SK-N-SH (cell line): ENCODE data around the gene LSP1. TPM values are rescaled to one million over a fixed set of nuclear protein-coding genes. Genes with fewer than 3 reads are reported as not detected.
A peak's percentile ranks its signal among the peaks of the same experiment; 100 is the strongest.

Experiments used
- CTCF ChIA-PET: fragments of 300-600, 350-600 bp; formaldehyde crosslinking; extraction: SDS; loops from one replicate; lab custom pipeline; 2021; lab: Yijun Ruan, JAX
- POLR2A ChIA-PET: fragments of 350-600 bp; sonication (Branson Sonifier 250); formaldehyde crosslinking; extraction: SDS; loops from one replicate; lab custom pipeline; 2020; ENCODE audit warnings: antibody characterized with exemption, inconsistent platforms; lab: Yijun Ruan, JAX
- DNase-seq: peaks from one replicate; pipeline ENCODE4 v3.0.0; 2012
- H2AFZ ChIP-seq: fragments of 200-600 bp; sonication (generic); 2 replicates; pipeline ENCODE4 v1.8.1; 2016; ENCODE audit warnings: antibody characterized with exemption, mild to moderate bottlenecking, low read depth
- H3F3A ChIP-seq: fragments of 200-600 bp; sonication (generic); replicated peaks from 2 replicates; pipeline ENCODE3; 2016; ENCODE audit warnings: antibody characterized with exemption, mild to moderate bottlenecking; ENCODE audit not compliant: insufficient read depth
- H3K27ac ChIP-seq, 2 experiments: fragments of 200-500 bp in 1 of 2; fragments of 200-600 bp in 1 of 2; sonication (Bioruptor generic) in 1 of 2; sonication (generic), shearing (Covaris generic) in 1 of 2; 2 replicates each; pipeline versions ENCODE4 v1.5.1 to v1.6.1; 2014 to 2016; ENCODE audit warnings: low read depth in 2 of 2, inconsistent platforms in 1 of 2, low read length in 1 of 2, mild to moderate bottlenecking in 1 of 2, mixed read lengths in 1 of 2
- H3K27me3 ChIP-seq: fragments of 200-600 bp; sonication (generic), shearing (Covaris generic); 2 replicates; pipeline ENCODE4 v1.6.1; 2016; ENCODE audit warnings: mixed run types; ENCODE audit not compliant: insufficient read depth
- H3K36me3 ChIP-seq, 2 experiments: fragments of 200-500 bp in 1 of 2; fragments of 200-600 bp in 1 of 2; sonication (Bioruptor generic) in 1 of 2; sonication (generic) in 1 of 2; replicated peaks in 1 of 2; 2 replicates each; pipeline versions ENCODE3 to v1.5.1; 2014 to 2016; ENCODE audit warnings: low read length in 1 of 2, mild to moderate bottlenecking in 1 of 2; ENCODE audit not compliant: insufficient read depth in 2 of 2, control insufficient read depth in 1 of 2
- H3K4me1 ChIP-seq, 2 experiments: fragments of 200-500 bp in 1 of 2; fragments of 200-600 bp in 1 of 2; sonication (Bioruptor generic) in 1 of 2; sonication (generic), shearing (Covaris generic) in 1 of 2; 2 replicates each; pipeline versions ENCODE4 v1.5.1 to v1.6.1; 2014 to 2016; ENCODE audit warnings: low read depth in 1 of 2, low read length in 1 of 2, mixed run types in 1 of 2; ENCODE audit not compliant: insufficient read depth in 2 of 2, control insufficient read depth in 1 of 2
- H3K4me2 ChIP-seq: fragments of 200-600 bp; sonication (generic), shearing (Covaris generic); 2 replicates; pipeline ENCODE4 v1.6.1; 2017; ENCODE audit warnings: mixed run types
- H3K4me3 ChIP-seq, 2 experiments: fragments of 200-500 bp in 1 of 2; fragments of 200-600 bp in 1 of 2; sonication (Bioruptor generic) in 1 of 2; sonication (generic), shearing (Covaris generic) in 1 of 2; 2 replicates each; pipeline versions ENCODE4 v1.5.1 to v1.8.1; 2014 to 2016; ENCODE audit warnings: low read depth in 2 of 2, inconsistent platforms in 1 of 2, low read length in 1 of 2, mild to moderate bottlenecking in 1 of 2, mixed read lengths in 1 of 2, moderate library complexity in 1 of 2
- H3K79me2 ChIP-seq: fragments of 200-600 bp; sonication (generic); 2 replicates; pipeline ENCODE4 v1.8.1; 2017; ENCODE audit warnings: mild to moderate bottlenecking; ENCODE audit not compliant: insufficient read depth
- H3K9ac ChIP-seq: fragments of 200-600 bp; sonication (generic); 2 replicates; pipeline ENCODE4 v1.6.1; 2017; ENCODE audit warnings: mixed run types
- H3K9me2 ChIP-seq: fragments of 200-600 bp; sonication (generic); 2 replicates; pipeline ENCODE4 v1.6.1; 2017; ENCODE audit warnings: mixed run types
- H3K9me3 ChIP-seq: fragments of 200-600 bp; sonication (generic); 2 replicates; pipeline ENCODE4 v1.6.1; 2017; ENCODE audit warnings: mixed run types, mild to moderate bottlenecking, moderate library complexity
- H4K20me1 ChIP-seq: fragments of 200-600 bp; sonication (generic); 2 replicates; pipeline ENCODE4 v1.6.1; 2017; ENCODE audit warnings: mild to moderate bottlenecking, mixed run types; ENCODE audit not compliant: insufficient read depth
- CHD2 ChIP-seq: fragments of 150-350 bp; IDR thresholded peaks from 2 replicates; pipeline ENCODE4 v1.6.1; 2018; ENCODE audit warnings: low read length; ENCODE audit not compliant: partially characterized antibody
- ELF1 ChIP-seq: IDR thresholded peaks from 2 replicates; pipeline ENCODE4 v1.4.0; 2012
- EP300 ChIP-seq, 2 experiments: IDR thresholded peaks; 2 replicates each; pipeline versions ENCODE4 v1.4.0 to v1.6.1; 2012; ENCODE audit warnings: borderline replicate concordance in 1 of 2, low read depth in 1 of 2, low read length in 1 of 2
- EZH2phosphoT487 ChIP-seq: fragments of 200-600 bp; sonication (generic); IDR thresholded peaks from 2 replicates; pipeline ENCODE4 v1.6.1; 2017; ENCODE audit warnings: low read depth, mixed run types, mild to moderate bottlenecking, antibody characterized with exemption, moderate library complexity, borderline replicate concordance
- GABPA ChIP-seq: IDR thresholded peaks from 2 replicates; pipeline ENCODE4 v1.4.0; 2012; ENCODE audit warnings: low read depth, mild to moderate bottlenecking
- GATA2 ChIP-seq: sonication (generic); formaldehyde crosslinking; IDR thresholded peaks from 2 replicates; pipeline ENCODE4 v1.5.0; 2020; ENCODE audit warnings: mild to moderate bottlenecking, missing genetic modification reagents
- POLR2AphosphoS5 ChIP-seq: IDR thresholded peaks from 2 replicates; pipeline ENCODE4 v1.6.1; 2012; ENCODE audit warnings: low read depth, low read length
- RAD21 ChIP-seq: IDR thresholded peaks from 2 replicates; pipeline ENCODE4 v1.6.1; 2012; ENCODE audit warnings: mild to moderate bottlenecking, low read length
- RXRA ChIP-seq: IDR thresholded peaks from 2 replicates; pipeline ENCODE4 v1.4.0; 2012; ENCODE audit warnings: low read depth, mild to moderate bottlenecking, borderline replicate concordance
- SIN3A ChIP-seq: IDR thresholded peaks from 2 replicates; pipeline ENCODE4 v1.6.1; 2012; ENCODE audit warnings: low read depth, mild to moderate bottlenecking, low read length, moderate library complexity, borderline replicate concordance
- TCF12 ChIP-seq: IDR thresholded peaks from 2 replicates; pipeline ENCODE4 v1.4.0; 2012
- WGBS: methylation state at CpG from one replicate; pipeline ENCODE4 v1.1.6; 2017; ENCODE audit warnings: low lambda C conversion rate; 5-methylcytosine and 5-hydroxymethylcytosine counted together
- polyA plus RNA-seq, 3 experiments: library from polyadenylated mRNA; depleted of rRNA; stranded (reverse); fragments of >200 nt; gene quantifications; 2 replicates each; pipeline ENCODE4 v1.2.3, GENCODE V29; 2012
- TF ChIP-seq, protein P1 (sequence below): fragments of 200-600 bp; sonication (generic); IDR thresholded peaks from 2 replicates; pipeline ENCODE4 v1.6.1; 2017; ENCODE audit warnings: antibody characterized with exemption, mild to moderate bottlenecking, moderate library complexity

The LSP1 gene
- polyA plus RNA-seq, 1 of the 3 experiments (the other 2 are of a cell fraction) = 0.38 TPM

DNA sequence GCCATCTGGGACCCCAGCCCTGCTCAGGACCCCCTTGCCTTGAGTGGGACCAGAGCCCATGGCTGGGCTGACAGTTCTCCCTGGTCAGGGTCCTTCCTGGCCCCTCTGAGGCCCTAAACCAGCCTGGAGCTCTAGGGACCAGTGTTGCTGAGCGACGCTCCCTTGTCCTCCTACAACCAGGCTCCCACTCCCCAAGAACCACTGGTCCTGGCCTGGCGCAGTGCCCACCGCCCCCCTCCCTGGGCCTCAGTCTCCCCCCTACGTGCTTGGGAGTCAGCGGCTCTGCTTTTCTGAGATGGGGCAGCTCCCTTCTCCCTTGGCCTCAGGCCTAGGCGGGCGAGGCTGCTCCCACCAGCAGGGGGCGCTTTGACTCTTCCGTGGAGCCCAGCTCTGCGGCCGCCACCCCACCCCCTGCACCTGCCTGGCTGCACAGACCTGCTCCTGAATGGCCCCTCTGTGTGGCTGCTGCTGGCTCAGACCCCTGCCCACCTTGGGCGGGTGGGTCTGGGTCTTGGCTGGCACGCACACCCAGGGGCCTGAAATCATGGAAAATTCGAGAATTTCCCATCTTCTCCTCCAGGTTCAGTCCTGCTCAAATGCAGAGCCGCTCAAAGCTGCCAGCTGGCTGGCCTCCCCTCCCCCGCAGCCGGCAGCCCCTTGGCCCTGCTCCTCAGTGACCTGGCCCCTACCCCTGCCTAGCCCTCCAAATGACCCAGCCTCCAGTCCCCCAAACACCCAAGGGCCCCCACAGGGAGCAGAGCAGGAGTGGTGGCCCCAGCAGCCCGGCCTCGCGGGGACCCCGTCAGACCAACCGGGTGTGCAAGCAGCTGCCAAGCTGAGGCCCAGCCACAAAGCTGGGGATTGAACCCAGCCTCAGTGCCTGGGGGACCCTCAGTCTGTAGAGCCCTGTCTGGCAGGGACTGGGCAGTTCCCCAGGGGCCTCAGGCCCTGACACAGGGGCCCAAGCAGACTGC lies 29.7 kb downstream of the LSP1 start (continued):
- TF ChIP-seq EP300 (IDR thresholded peaks at IDR 0.05; ENCODE audit: borderline replicate concordance in 1 of 2, low read depth in 1 of 2, low read length in 1 of 2) (no peak), POLR2AphosphoS5 (no peak), CHD2 (no peak), RAD21 (peak; percentile 89), SIN3A (no peak), GATA2 (CRISPR knock-in tag) (no peak)
- TF ChIP-seq, protein P1, sequence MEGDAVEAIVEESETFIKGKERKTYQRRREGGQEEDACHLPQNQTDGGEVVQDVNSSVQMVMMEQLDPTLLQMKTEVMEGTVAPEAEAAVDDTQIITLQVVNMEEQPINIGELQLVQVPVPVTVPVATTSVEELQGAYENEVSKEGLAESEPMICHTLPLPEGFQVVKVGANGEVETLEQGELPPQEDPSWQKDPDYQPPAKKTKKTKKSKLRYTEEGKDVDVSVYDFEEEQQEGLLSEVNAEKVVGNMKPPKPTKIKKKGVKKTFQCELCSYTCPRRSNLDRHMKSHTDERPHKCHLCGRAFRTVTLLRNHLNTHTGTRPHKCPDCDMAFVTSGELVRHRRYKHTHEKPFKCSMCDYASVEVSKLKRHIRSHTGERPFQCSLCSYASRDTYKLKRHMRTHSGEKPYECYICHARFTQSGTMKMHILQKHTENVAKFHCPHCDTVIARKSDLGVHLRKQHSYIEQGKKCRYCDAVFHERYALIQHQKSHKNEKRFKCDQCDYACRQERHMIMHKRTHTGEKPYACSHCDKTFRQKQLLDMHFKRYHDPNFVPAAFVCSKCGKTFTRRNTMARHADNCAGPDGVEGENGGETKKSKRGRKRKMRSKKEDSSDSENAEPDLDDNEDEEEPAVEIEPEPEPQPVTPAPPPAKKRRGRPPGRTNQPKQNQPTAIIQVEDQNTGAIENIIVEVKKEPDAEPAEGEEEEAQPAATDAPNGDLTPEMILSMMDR = peak; percentile 82

DNA sequence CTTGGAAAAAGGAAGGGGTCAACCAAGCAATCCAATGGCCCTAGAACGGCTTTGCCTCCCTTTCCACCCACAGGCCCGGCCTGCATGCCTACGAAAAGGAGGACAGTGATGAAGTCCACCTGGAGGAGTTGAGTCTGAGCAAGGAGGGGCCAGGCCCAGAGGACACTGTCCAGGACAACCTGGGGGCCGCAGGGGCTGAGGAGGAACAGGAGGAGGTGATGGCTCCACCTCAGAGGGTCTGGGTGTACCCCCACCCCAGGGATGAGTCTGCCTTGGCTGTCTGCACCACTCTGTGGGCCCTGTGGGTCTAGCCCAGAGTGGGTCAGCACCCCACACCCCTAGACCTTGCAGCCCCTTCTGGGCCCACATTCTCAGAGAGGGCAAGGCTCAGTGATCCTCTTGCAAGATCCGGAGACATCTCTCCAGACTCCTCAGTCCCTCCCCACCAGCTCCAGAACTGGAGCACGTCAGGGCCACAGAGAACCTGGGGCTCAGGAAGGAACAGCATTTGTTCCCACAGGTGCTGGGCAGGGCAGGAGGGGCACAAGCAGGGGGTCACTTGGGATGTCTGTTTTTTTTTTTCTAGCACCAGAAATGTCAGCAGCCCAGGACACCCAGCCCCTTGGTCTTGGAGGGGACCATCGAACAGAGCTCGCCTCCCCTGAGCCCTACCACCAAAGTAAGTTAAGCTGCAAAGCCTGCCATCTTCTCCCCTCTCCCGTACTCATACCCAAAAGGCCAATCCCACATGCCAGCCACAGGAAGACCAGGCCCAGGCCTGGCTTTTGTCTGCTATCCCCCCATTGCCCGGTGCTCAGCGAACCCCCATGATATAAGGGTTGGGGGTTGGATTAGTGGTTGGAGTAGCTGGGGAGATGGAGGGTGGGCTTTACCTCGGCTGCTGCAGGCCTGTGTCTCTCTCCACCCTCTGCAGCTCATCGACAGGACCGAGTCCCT lies 30.7 kb downstream of the LSP1 start:
- Histone ChIP-seq H3K79me2 (no peaks in the 10 kb centered on the region), H3K9me2 (no peaks in the 10 kb centered on the region), H3K4me3 (no peak overlapping the region), H3K4me2 (no peak overlapping the region), H3K27me3 (no peaks in the 10 kb centered on the region), H3K9me3 (no peaks in the 10 kb centered on the region), H3F3A (no peaks in the 10 kb centered on the region), H3K4me1 (peaks cover 0 to 13% of the 10 kb centered on the region in 2 experiments; a peak in 1 of 4 replicates), H2AFZ (no peak overlapping the region), H4K20me1 (no peaks in the 10 kb centered on the region)
- DNase-seq = peak; percentile 27
- CTCF ChIA-PET = interaction anchor here (0.7 to 4.8 kb wide), 36 partner anchors 8 to 309 kb away, joined by 3 to 179 read pairs (median 14); partner anchors contain the start of genes H19, MRPL23, PRR33 and SYT8
- TF ChIP-seq EZH2phosphoT487 (no peak), GABPA (no peak), SIN3A (no peak), RXRA (no peak), ELF1 (no peak), TCF12 (no peak)
- TF ChIP-seq, all 33 proteins: peak for 0
- Histone ChIP-seq H3K36me3 (no peaks in the 10 kb centered on the region), H3K27ac (peak overlapping the region in 1 of 2 experiments; percentile 20; a peak in 1 of 4 replicates), H3K9ac (no peak overlapping the region)
- POLR2A ChIA-PET = interaction anchor here (1.1 to 3.3 kb wide), 6 partner anchors 12 to 113 kb away, joined by 3 to 20 read pairs (median 9); partner anchors contain the start of gene H19
- WGBS = 62% methylated on average over 13 of the region's 14 CpGs
